ENCODE results near the gene SLC44A1.
"Not testable (repeated sequence)": the region's sequence is repeated elsewhere in the genome, so short reads cannot be mapped to it uniquely, and the experiment has no call there.

SLC44A1 gene

DNA sequence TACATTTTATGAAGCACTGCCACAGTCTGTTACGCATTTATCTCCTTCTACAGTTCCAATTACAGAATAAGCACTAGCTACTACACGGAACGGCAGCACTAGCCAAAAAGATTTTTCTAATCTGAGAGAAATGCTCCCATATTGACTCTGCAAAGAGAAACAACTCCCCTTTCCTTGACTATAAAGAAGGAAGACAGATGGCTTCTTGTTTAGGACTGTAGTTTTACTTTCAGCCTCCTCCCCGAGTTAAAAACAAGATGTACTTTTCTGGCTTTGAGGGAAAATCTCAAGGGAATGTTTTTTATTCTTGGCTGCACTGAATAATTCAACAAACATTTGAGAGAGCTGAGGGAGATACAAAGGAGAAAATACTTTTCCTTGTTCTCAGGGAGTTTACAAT is 1.9 kb upstream of the SLC44A1 start:
- DNase-seq, result no peak

DNA sequence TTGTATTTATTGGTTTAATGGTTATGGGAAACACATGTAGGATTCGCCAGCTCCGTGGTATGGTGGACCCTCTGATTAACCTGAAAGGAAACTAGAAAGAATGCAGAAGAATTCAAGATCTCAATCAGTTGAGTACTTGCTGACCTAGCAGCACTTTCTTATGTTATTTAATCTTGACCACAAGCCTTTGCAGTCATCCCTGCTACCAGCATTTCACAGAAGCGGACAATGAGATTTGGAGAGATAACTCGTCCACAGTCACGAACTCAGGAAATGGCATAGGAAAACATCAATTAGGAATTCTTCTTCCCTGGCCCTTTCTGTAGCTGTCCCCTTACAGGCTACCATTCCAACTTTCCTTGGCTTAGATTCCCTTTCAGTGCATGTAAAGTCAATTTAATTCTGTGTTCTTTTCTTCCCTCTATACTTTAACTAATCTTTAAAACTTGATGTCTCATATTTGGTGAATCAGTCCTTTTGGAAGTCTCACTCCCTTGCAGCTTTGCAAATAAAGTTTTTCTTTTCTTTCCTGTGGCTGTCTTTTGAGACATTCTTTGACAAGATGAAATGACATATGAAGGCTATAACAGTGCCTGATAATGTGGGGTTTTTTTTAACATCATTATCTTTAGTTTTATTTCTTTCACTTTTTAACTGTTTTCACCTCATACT is 1.3 kb upstream of the SLC44A1 start:
- DNase-seq, result peak; percentile 70

DNA sequence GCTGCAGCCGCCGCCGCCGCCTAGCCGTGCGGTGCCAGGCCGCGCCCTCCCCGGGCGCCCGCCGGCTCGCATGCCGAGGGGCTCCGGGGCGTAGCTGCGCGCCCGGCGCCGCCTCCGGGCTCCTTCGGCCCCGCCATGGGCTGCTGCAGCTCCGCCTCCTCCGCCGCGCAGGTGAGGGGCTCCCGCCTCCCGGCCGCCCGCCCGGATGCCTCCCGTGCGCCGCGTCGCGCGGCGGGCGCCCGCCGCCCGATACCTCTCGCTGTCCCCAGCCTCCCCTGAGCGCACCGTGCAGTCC is 230 bp downstream of the SLC44A1 start:
- DNase-seq, result no peak

DNA sequence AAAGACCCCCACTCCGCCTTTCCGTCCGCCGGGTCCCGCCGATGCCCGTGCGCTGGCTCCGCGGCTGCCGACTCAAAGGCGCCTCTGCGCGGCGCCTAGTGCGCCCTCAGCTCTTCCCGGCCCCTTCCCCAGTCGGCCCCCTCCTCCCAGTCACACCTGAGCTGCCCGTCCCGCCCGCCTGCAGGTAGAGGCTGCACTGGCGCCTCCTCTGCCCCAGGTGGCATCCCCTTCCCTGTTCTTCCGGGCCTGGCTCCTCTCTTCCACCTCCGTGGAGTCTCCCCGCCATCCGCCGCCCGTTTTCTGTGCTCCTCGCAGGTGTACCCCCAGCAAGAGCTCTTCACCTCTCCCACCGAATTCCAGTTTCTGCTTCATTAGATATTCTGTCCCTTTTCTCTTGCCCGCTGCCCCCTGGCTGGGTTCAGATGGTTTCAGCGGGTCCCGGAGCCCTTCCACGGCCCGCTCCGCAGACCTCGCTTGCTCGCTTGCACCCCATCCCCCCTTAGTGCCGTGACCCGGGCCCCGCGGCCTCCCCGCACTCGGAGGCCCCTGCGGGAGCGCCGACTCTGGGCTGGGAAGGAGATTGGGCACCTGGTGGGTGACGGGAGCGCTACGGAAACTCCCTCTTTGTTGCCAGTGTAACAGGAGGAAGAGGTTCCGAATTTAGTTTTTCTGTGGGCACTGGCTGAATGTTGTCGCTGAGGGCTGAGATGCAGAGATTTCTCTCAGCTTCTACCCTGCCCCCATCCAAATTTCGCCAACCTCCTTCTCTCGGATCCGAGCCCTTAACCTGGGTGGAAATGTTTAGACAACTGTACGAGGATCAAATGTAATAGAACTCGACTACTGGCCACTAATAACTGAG is 809 bp downstream of the SLC44A1 start:
- DNase-seq, result no peak

DNA sequence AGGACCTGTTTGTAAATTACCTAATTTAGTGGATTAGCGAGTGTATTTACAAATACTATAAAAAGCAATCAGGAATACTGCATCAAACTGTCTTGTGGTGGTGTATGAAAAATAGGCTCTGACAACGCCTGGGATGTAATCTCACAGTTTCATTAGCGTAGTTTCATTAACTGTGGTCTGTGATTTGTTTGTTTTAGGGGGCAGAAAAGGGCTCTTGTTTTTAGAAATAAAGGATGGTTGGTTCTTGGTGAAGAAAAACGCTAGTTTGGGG is 1.4 kb downstream of the SLC44A1 start:
- DNase-seq, result no peak

DNA sequence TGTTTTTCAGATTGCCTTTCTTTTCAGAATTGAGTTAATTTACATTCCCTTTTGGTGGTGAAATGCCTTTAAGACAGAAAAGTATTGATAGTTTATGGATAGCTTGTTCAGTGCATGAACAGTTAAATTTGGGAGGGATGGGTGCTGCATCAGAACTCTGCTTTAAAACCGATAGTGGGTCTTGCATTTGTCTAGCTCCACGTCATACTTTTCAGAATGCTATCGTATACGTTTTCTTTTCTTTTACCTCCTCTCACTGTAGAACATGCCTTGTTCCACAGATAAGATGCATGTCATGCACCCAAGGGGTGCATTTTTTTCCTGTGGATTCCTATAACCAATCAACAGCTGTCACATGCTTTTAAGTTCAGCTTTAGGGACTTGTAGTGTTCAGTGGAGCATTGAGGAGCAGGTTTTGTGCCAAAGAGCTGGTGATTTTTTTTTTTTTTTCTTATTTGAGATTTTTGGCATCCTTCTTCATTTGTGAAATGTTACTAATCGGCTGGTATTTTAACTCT is 2.3 kb downstream of the SLC44A1 start:
- no peak for DNase-seq

DNA sequence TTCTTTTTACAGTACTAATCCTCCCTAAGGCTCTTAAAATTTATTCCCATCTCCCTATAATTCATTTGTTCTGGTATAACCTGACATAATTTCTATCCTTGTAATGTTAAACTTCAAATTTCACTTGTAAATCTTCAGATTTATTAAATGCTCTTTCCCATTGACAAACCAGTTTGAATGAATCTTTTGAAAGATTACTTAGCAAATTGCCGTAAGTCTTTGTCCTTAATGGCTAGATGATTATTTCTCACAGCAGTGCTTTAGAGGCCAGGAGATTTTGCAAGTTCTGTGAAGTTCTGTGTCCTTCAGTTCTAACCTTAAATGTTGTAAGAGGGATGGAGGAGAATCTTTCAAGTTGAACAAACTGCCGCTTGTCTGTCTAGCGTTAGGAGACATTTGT is 4.2 kb downstream of the SLC44A1 start:
- no peak for DNase-seq

DNA sequence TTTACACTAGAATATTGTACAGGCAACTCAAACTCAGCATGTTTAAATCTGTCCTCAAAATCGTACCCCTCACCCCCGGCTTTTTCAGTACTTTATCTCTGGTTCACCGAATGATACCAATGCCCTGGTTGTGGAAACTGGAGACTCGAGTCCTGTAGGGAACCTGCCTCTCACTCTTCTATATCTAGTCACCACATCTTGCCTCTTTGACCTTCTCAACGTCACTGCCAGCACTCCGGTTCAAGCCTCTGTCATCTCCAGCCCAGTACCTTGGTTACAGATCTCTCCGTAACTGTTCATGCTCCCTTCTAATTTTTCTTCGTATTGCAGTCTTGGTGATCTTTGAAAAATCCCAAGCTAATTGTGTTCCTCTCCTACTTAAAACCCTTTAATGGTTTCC is 6.7 kb downstream of the SLC44A1 start:
- no peak for DNase-seq

DNA sequence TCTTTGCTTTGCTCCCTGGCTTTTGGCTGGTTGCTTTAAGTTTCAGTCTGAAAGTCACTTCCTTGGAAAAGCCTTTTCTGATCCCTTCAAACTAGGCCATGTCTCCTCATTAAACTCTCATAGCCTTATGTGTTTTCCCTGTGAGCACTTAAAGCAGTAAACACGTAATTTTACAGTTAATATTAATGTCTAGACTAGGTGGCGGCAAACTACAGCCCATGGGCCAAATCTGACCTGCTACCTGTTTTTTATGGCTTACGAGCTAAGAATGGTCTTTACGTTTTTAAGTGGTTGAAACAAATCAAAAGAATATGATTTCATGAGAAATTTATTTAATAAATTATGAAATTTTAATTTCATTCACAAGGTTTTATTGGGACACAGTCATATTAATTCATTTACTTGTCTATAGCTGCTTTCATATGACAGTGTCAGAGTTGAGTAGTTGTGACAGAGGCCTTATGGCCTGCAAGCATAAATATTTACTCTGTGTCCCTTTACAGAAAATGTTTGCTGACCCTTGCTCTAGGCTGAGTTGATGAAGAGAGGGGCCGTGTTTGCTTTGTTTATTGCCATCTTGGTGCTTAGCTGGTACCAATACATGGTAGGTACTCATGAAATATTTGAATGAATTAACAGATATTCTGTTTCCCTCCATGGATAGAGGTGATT is 7.4 kb downstream of the SLC44A1 start:
- DNase-seq, result no peak

DNA sequence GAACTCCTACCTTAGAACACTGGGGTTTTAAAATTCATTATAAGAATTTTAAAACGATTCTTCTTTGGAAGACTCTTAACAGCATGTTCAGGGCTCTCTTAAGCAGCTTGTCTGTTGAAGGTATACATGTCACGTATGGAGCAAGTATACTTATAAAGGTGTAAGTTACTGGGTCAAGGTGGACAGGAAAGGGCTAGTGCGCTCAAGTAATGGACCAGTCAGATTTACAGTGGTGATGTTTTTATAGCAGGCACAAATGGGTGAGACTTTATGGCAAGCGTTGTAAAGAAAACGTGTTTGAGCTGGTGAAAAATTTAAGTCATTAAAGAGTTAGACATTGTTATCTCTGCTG is 7.9 kb downstream of the SLC44A1 start:
- no peak for DNase-seq

DNA sequence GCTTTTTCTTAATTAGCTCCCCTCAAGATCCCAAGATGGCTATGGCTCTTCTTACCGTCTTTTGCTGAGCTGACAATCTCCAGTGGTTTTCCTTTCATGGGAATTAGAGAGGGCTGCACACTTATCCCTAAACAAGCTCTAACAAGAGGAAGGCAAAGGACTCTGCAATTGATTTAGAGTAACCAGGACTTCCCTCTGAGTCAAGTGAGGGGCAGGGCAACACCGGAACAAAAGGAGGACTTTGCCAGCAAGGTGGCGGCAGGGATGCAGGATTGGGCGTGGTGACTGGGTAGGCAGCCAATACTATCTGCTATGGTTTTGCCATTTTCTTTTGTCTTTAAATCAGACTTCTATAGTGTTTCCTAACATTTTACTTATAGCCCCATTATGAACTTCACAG is 9.8 kb downstream of the SLC44A1 start:
- no peak for DNase-seq

DNA sequence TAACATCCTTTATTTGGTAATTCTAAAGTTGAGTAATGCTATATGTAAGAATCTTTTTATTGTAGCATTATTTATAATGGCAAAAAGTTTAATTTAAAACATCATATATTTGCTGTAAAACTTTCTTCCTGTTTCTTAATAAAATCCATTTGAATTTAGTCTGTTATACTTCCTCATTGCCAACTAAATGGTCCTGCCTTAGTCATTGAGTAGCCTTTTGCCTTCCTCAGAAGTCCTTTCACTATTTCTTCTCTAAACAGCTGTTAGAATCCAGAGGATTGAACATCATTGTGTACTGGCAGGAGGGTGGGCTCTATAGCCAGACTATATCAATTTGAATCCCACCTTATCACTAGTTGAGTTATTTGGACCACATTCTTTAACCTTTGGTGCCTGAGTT is 11.0 kb downstream of the SLC44A1 start:
- no peak for DNase-seq

DNA sequence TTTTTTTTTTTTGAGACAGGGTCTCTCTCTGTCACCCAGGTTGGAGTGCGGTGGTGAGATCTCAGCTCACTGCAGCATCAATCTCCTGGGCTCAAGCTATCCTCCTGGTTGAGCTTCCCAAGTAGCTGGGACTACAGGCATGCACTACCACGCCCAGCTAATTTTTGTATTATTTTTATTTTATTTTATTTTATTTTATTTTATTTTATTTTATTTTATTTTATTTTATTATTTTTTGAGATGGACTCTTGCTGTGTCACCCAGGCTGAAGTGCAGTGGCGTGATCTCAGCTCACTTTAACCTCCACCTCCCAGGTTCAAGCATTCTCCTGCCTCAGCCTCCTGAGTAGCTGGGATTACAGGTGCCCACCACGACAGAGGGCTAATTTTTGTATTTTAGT is 12.1 kb downstream of the SLC44A1 start:
- DNase-seq, result not testable (repeated sequence)

DNA sequence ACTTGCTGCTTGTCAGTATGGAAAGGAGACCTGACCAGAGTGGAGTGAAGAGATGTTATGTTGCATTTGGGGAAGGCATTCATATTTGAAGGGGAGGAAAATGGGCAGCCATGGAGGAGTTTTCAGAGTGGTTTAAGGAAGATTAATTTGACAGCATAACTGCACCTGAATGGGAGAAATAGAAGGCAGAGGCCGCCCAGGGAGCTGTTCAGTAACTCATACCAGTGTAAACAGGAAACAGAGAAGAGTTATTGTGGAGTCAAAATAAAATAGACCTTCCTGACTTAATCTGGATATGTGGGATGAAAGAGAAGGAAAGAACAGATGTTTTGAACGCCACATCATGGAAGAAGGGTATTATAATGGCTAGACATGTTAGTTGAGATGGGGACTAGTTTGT is 13.4 kb downstream of the SLC44A1 start:
- no peak for DNase-seq

DNA sequence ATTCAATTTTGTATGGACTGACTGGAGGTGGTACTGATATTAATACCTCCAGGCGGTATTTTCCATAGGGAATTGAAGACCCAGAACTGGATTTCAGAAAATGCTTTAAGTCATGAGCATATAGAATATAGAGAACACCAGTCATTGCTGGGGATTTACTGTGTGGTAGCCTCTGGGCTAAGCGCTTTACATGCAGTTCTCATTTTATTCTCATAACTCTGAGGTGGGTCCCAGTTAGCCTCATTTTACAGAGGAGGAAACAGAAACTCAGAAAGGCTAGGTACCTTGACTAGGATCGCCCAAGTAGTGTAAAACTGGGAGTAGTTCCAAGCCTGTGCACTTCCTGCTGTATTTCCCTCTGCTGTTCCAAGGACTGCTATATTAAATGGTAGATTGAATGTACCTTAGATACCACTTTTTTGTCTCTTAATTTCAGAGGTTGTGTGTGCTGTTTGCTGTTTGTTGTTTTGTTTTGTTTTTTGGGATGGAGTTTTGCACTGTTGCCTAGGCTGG is 13.8 kb downstream of the SLC44A1 start:
- DNase-seq, result no peak

DNA sequence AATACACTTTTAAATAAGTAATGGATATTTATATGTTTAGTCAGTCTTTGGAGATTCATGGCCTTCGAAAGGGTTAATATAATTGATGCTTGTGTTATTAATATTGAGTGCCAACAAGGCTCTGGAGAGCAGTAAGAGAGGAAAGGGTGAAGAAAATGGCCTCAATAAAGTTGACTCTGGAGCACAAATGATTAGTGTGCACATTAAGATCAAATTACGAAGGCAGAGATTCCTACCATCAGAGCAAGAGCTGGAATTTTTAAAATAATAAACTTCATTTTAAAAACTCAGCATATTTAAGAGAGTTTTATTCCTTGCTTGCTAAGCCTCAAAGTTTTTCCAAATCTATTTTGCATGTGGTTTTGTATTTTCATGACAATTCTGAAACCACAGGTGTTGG is 14.8 kb downstream of the SLC44A1 start:
- DNase-seq, result no peak

DNA sequence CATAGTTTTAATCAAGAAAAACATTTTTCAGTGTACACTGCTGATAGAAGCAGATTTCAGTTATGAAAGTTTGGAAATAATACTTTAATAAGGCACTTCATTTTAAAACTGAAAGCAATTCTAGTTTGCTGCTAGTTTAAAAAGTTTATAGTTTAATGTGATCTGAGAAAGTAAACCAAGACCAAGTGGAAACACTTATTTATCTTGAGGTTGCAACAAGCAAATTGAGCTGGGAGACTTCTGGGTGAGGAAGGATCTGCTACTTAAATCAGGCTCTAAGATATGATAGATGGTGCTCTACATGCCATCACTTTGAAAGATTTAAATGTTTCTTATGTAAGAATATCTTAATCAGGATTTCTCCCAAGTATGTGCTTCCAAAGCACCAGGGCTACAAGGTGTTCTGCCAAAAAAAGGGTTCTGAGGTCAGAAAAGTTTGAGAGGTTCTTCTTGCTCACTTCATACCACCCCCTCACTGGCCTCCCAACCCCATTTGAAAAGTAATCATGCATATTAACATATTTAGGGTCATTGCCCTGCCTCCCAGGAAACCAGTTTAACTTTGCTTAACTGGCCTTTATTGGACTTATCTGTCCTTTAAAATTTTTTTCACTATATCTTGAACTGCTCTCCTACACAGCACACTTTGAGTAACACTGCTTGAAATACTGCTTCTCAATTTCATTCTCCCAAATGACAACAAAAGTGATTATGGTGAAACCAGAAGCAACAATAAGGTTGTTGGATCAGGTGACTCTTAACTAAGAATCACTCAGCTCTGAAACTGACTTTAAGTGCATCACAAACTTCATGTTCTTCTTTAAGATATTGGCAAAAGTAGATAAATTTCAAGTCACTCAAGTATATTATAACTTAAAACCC is 15.5 kb downstream of the SLC44A1 start:
- DNase-seq, result no peak

DNA sequence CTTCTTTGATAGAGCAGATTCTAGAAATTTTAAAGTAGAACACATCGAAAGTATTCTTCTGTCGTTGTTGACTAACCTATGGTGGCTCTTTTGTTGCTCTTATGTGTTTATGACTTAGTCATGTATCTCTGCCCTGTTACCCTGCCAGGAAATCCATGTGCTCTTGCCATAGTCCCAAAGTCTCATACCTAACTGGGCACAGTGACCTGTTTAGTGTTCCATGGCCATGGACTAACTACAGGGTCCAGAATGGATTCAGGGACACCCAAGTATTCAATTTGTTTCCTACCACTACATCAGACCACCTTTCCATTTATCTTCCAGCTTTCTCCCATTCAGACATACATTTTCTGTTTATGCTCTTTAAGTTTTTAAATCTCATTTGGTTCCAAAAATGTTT is 18.0 kb downstream of the SLC44A1 start:
- DNase-seq, result no peak

DNA sequence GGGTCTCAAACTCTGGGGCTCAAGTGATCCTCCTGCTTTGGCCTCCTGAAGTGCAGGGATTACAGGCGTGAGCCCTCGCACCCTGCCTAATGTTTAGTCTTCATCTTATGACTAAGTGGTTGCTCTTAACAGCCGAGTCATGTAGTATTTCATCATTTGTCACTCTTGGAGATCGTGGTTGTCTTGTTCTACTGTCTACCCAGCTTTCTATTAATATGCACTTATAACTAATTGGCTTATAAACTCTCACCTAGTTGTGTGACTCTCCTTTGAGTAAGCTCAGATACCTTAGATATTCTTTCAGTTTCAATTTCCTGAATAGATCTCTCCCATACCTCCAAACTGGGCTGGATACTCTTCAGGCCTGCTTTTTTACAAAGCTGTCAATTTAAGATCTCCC is 19.9 kb downstream of the SLC44A1 start:
- DNase-seq, result peak; percentile 41

DNA sequence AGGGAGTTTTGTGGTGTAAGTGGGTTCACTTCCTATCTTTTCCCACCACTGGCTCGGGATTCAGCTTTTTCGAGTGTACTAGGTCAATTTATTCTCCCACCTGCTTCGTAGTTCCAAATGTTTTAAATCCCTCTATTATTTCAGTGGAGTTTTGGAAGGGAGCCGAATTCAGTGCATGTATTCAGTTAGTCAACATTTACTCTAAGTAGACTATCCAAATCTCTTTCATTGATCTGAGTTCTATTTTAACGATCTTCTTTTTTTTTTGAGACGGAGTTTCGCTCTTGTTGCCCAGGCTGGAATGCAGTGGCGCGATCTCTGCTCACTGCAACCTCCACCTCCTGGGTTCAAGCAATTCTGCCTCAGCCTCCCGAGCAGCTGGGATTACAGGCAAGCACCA is 23.8 kb downstream of the SLC44A1 start:
- DNase-seq, result not testable (repeated sequence)

DNA sequence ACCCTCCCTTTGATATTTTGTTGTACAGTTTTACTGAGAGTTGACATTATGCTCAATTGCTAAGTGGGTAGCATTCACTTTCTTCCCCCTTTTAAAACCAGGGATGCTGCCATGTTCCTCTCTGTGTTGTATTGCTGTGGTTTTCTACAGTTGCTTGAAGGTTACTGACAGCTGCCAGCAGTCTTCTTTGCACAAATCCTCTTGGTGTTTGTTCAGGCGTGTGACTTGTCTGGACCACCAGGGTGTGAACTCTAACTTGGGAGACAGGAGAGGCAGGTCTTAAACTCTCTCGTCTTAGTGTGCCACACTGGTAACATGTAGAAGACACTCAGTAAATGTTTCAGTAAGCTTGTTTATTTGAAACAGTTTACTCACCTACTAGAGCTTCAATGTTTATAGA is 25.1 kb downstream of the SLC44A1 start:
- DNase-seq, result no peak

DNA sequence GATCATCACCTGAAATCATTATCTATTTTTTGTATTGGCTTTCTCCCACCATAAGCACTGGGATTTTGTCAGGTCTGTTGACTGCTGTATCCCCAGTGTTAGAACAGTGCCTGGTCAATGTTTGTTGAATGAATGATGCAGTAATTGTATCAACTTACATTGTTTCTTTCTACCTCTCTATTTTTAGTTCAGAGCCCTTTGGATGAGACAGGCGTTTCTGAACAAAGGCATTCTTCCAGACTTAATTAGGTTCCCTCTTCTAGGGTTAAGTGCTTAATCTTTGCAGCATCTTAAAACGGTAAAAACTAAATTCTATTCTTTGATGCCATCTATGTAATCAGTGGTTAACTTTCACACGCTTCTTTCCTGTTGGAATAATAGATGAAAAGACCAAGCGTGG is 26.3 kb downstream of the SLC44A1 start:
- no peak for DNase-seq

DNA sequence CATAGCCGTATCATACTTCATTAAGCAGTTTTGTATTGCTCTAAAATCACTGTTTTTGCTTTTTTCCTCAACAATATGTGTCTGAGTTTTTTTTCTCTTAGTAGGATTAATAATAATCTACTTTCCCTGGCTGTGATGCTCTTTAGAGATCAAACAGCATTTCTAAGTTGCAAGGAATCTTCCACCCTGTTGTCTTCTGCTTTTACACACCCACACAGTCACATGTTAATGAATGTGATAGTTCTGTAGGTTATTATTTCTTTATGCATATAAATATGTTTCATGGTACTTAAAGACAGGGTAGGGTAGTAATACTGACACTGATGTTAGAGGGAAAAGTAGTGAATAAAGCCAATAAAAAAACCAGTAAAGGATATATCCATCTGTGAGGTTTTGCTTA is 29.3 kb downstream of the SLC44A1 start:
- no peak for DNase-seq
